ENCODE measurements around the gene MUC6. TPM values are rescaled to one million over a fixed set of nuclear protein-coding genes. Genes with fewer than 3 reads are reported as not detected.

MUC6 gene
- total and polyA plus RNA-seq, 2 donors (not counting 3 experiments of a cell fraction or from before 2014, with no cell fraction given) = not detected

GRCh38 chr11:1049431-1049891 is 12.9 kb upstream of the MUC6 start:
- Histone ChIP-seq H3K9me1 (replicated peaks; ENCODE audit: control insufficient read depth, extremely low read depth, insufficient read depth, low read length) (no peaks in the 10 kb centered on the region), H3K4me1 (ENCODE audit: control insufficient read depth, extremely low read depth, insufficient read depth, low read length) (no peaks in the 10 kb centered on the region), H3K4me3 (replicated peaks in 1 of 3; ENCODE audit: insufficient read depth in 1 of 3, low read depth in 1 of 3, low read length in 3 of 3) (no peak overlapping the region), H2AFZ (ENCODE audit: low read depth, low read length) (no peak overlapping the region), H3K27ac (ENCODE audit: insufficient read depth, low read depth, low read length) (no peak overlapping the region), H3K9ac (replicated peaks; ENCODE audit: extremely low read depth, insufficient read depth, low read length) (no peak overlapping the region), H3K27me3 (ENCODE audit: control insufficient read depth in 2 of 2, insufficient read depth in 2 of 2, low read length in 2 of 2) (peaks cover 4 to 5% of the 10 kb centered on the region in 2 experiments), H4K20me1 (replicated peaks; ENCODE audit: control insufficient read depth, extremely low read depth, insufficient read depth, low read length) (no peaks in the 10 kb centered on the region), H3K9me3 (replicated peaks; ENCODE audit: control insufficient read depth, insufficient read depth, low read length) (no peaks in the 10 kb centered on the region), H3K79me2 (ENCODE audit: control insufficient read depth, insufficient read depth, low read length) (no peaks in the 10 kb centered on the region), H3K36me3 (ENCODE audit: control insufficient read depth in 2 of 2, extremely low read depth in 1 of 2, insufficient read depth in 2 of 2, low read length in 2 of 2) (no peaks in the 10 kb centered on the region), H3K4me2 (ENCODE audit: insufficient read depth, low read length) (no peak overlapping the region)
- intact Hi-C loops (cut with micrococcal nuclease) (no loop called here), dilution Hi-C loops (cut with MboI; ENCODE audit: extremely low pct_ligation_motif_present, low sequenced_read_pairs) (no loop called here)
- FAIRE-seq = no peak
- no TSS peak for BruUV-seq (replicated peaks)
- POLR2A ChIA-PET = no interaction called here
- DNase-seq (ENCODE audit: low read depth, low spot score) = no peak
- CTCF ChIA-PET = interaction anchor here (1.3 to 4.9 kb wide), 3 partner anchors 198 to 238 kb away, joined by 4 to 46 read pairs (median 11); no protein-coding TSS in a partner anchor
- TF ChIP-seq MAX (IDR thresholded peaks at IDR 0.05; ENCODE audit: insufficient read depth, insufficient read length) = no peak
- no peak for TF ChIP-seq CTCF (IDR thresholded peaks at IDR 0.05; ENCODE audit: extremely low read depth in 1 of 2, insufficient read depth in 1 of 2, low read depth in 1 of 2, low read length in 2 of 2)
- no peak for TF ChIP-seq POLR2A (IDR thresholded peaks at IDR 0.05; ENCODE audit: low read depth, low read length)
- no peak for TF ChIP-seq FOS (IDR thresholded peaks at IDR 0.05; ENCODE audit: borderline replicate concordance, insufficient read depth, low read length)
- TF ChIP-seq JUN (IDR thresholded peaks at IDR 0.05; ENCODE audit: borderline replicate concordance, insufficient read depth, insufficient read length, low read depth) = no peak
- no peak for TF ChIP-seq EZH2 (IDR thresholded peaks at IDR 0.05; ENCODE audit: borderline replicate concordance, low read depth, low read length, severe bottlenecking)
- no peak for TF ChIP-seq MYC (IDR thresholded peaks at IDR 0.05; ENCODE audit: low read depth, low read length)
- no peak for TF ChIP-seq POLR2AphosphoS5 (IDR thresholded peaks at IDR 0.05; ENCODE audit: insufficient read depth, low read depth, low read length)
- no peak for TF ChIP-seq GATA2 (IDR thresholded peaks at IDR 0.05; ENCODE audit: insufficient read depth, insufficient read length, low read depth, low read length)
